ENCODE data around the gene NFAT5.
"Not testable (repeated sequence)": the region's sequence is repeated elsewhere in the genome, so short reads cannot be mapped to it uniquely, and the experiment has no call there.

NFAT5 gene

GRCh38 chr16:69726313-69727060 is 160.7 kb downstream of the NFAT5 start, which contains the start of gene NQO1:
Gene NQO1, minus strand, starts transcription at chr16:69726560. Its CDS starts 121 bp downstream, at chr16:69726439.
- DNase-seq (ENCODE audit: extremely low read depth in 1 of 2, low read depth in 1 of 2): peak; percentile 52 to 78

DNA sequence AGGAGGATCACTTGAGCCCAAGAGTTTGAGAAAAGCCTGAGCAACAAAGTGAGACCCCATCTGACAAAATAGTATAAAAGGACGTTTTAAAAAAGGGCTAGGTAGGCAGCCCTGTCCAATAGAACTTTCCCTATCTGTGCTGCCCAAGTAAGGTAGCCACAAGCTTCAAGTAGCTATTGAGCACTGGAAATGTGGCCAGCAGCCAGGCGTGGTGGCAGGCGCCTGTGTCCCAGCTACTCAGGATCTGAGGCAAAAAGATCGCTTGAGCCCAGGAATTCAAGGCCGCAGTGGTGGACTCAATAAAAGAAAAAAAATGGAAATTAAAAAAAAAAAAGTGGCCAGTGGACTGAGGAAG is 162.1 kb downstream of the NFAT5 start:
- DNase-seq (ENCODE audit: extremely low read depth in 1 of 2, low read depth in 1 of 2): no peak

- not testable (repeated sequence) for DNase-seq (ENCODE audit: extremely low read depth in 1 of 2, low read depth in 1 of 2)
Observed at GRCh38 chr16:69729030-69729429, 163.3 kb downstream of the NFAT5 start.

- DNase-seq (ENCODE audit: extremely low read depth in 1 of 2, low read depth in 1 of 2): not testable (repeated sequence)
Observed at GRCh38 chr16:69731280-69731679, 165.5 kb downstream of the NFAT5 start.

DNA sequence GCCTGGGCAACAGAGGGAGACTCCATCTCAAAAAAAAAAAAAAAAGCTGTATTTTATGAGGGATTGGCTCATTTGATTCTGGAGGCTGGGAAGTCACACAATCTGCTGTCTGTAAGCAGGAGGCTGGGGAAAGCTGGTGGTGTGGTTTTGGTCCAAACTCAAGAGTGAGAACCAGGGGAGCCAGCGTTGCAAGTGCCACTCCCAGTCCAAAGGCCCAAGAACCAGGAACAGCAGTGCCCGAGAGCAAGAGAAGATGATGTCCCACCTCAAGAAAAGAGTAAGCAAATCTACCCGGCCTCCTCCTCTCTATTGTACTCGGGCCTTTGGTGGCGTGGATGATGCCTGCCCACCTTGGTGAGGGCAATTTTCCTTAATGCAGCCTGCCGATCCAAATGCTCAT is 166.3 kb downstream of the NFAT5 start:
- no peak for DNase-seq (ENCODE audit: extremely low read depth in 1 of 2, low read depth in 1 of 2)

- no peak for DNase-seq (ENCODE audit: extremely low read depth in 1 of 2, low read depth in 1 of 2)
Observed at GRCh38 chr16:69741519-69741918, 175.8 kb downstream of the NFAT5 start.

DNA sequence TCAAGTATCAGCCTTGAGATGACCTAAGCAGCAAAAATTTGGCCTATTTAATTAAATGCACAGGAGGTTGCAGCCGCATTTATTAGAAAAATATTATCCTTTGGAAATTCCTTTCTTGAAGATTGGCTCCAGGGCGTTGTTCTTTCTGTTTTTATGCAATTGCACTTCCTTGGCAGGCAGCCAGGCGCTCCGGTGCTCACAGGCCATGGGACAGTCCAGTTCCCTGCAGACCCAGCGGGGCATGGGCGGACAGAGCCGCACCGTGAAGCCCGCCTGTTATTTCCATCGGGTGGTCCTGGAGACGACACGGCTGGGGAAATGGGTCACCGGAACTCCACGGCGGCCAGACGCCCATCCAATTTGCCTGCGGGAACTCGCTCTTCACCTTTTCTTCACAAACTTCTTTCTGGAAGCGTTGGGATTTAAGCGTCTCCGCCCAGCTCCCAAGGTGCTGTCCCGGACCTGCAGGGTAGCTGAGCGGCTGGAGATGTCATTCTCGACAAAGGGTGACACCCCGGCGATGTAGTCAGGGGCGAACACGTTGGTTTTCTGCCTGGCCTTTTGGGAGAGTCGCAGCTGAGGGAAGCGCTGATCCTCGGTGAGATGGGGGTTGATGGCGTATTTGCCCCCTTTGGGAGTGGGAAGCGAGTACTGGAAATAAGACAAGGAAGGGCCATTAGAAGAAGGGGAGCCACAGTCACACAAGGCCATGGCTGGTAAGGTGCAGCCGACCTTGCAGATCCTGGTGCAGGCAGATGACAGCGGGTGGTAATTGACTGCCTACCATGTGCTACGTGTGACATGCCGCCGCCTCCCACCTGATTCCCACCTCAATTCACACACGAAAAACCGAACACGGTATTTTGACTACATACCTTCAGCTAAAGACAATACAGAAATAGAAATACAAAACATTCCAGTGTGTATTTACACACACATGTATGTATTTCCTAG is 176.5 kb downstream of the NFAT5 start:
- no peak for DNase-seq (ENCODE audit: extremely low read depth in 1 of 2, low read depth in 1 of 2)

- no peak for DNase-seq (ENCODE audit: extremely low read depth in 1 of 2, low read depth in 1 of 2)
Observed at GRCh38 chr16:69744363-69745231, 178.8 kb downstream of the NFAT5 start.

- DNase-seq (ENCODE audit: extremely low read depth in 1 of 2, low read depth in 1 of 2): no peak
Observed at GRCh38 chr16:69745232-69745612, 179.5 kb downstream of the NFAT5 start.

- no peak for DNase-seq (ENCODE audit: extremely low read depth in 1 of 2, low read depth in 1 of 2)
Observed at GRCh38 chr16:69745959-69746358, 180.2 kb downstream of the NFAT5 start.

DNA sequence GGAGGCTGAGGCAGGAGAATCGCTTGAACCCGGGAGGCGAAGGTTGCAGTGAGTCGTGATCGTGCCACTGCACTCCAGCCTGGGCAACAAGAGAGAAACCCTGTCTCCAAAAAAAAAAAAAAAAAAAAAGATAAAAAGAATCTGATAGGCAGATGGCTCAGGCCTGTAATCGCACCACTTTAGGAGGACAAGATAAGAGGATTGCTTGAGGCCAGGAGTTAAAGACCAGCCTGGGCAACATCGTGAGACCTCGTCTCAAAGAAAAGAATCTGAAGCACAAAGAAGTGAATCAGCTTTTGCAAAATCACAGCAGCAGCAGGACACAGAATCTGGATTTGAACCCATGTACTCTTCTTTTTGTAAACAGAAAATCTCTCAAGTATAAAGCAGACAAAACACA is 181.3 kb downstream of the NFAT5 start:
- no peak for DNase-seq (ENCODE audit: extremely low read depth in 1 of 2, low read depth in 1 of 2)

DNA sequence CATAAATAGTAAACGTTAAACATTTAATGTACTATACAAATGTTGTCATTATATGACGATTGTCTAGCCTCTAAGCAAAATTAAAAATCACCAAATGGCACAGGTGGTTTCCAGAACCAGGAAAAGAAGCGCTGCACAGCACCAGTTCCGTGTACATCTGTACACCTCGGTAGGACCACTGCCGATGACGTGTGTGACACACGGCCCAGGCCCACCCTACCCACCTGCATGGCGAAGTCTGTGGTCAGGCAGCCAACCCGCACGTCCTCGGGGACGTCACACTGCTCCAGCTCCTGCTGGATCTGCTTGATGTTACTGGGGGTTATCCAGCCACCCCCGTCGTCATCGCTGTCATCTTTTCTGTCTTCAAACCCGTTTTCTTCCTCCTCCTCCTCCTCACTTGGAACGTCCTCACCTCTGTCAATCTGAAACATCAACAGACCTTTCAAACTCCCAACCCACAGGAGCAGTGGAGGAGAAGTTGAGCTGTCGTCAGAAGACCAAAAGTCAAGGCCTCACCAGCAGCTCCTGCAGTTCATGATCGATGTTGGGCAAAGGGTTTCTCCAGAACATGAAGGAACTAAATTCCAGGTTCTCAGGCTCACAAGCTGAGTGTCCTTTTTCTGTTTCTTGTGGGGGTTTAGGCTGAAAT is 183.1 kb downstream of the NFAT5 start:
- no peak for DNase-seq (ENCODE audit: extremely low read depth in 1 of 2, low read depth in 1 of 2)

- DNase-seq (ENCODE audit: extremely low read depth in 1 of 2, low read depth in 1 of 2): no peak
Observed at GRCh38 chr16:69754143-69754468, 188.3 kb downstream of the NFAT5 start.
